ENCODE measurements around the gene RCHY1. TPM values are rescaled to one million over a fixed set of nuclear protein-coding genes. Genes with fewer than 3 reads are reported as not detected.
"Not testable (repeated sequence)": the region's sequence is repeated elsewhere in the genome, so short reads cannot be mapped to it uniquely, and the experiment has no call there.

RCHY1 gene
- total RNA-seq = 10 to 100 TPM; 30.4 to 38.3 (median 34.6) TPM

DNA sequence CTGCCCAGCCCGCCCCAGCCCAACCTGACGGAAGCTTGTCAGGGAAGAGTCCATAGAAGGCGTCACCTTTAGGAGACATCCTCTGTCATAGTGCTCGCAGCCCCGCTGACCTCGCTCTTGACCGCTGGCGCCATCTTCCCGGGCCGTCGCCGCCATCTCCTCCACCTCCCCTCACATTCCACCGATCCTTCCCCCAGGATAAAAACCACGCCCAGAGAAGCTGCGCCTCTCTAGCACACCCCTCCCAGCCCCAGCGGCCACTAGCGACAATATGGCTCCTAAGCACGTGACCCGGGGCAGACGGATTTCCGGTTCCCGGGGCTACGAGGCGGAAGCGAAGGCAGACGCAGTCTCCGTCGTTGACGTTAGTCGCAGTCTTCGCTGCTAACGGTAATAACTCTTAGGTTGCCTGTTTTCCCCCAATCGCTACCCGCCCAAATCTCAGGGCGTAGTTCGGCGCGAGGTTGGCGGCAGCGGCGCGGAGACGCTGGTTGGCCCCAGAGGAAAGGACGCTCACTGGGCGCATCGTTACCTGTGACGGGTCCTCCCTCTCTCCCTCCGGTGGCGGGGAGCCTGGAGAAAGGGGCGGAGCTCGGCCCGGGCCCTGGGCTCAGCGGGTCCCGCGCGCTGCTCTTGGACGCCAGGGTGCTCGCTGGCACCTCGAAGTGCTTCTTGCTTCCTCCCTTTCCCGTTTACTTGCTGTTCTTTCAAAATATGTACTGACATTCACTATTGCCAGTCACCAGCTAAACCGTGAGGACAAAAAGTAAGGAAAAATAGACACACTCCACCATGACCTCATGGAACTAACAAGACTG lies at the start of gene RCHY1, which contains the start of gene THAP6:
RCHY1 (minus strand) TSS at position 273 of the 818 bp plus-strand sequence; CDS start at position 156, 117 bp downstream.
THAP6 (plus strand) TSS at position 343 of the 818 bp plus-strand sequence. CDS start 980 bp downstream, outside the sequence.
- H3K4me1 Mint-ChIP-seq (ENCODE audit: low read depth) = peaks cover 47% of the 10 kb centered on the region
- no peaks in the 10 kb centered on the region for H3K9me3 Mint-ChIP-seq
- H3K27me3 Mint-ChIP-seq (ENCODE audit: low read depth) = no peaks in the 10 kb centered on the region
- ATAC-seq = peak; percentile 95
- H3K4me3 Mint-ChIP-seq = no peak within 1 kb of the TSS
- peak; percentile 83 for DNase-seq
- peaks cover 21% of the 10 kb centered on the region for H3K36me3 Mint-ChIP-seq (ENCODE audit: insufficient read depth)

DNA sequence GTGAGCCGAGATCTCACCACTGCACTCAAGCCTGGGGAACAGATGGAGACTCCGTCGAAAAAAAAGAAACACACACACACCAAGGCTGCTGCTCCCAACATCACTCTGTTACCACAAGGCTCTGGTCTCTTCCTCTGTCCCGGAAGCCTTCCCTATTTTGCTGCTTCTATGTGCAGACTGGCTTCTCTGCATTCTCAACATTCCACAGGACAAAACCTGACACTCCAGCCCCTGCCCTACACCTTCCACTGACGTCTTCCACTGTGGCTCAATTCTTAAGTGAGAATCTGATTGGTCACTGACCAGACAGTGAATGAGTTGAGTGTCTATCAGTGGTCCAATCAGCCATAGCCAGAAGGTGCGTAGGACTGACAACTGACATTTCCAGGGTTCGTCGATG lies 47.6 kb upstream of the RCHY1 start:
- DNase-seq = no peak
- Mint-ChIP-seq H3K4me3 (no peak overlapping the region), H3K27me3 (ENCODE audit: low read depth) (peaks cover 18% of the 10 kb centered on the region), H3K4me1 (ENCODE audit: low read depth) (peaks cover 6% of the 10 kb centered on the region), H3K36me3 (ENCODE audit: insufficient read depth) (no peaks in the 10 kb centered on the region), H3K9me3 (no peaks in the 10 kb centered on the region)
- ATAC-seq = no peak

DNA sequence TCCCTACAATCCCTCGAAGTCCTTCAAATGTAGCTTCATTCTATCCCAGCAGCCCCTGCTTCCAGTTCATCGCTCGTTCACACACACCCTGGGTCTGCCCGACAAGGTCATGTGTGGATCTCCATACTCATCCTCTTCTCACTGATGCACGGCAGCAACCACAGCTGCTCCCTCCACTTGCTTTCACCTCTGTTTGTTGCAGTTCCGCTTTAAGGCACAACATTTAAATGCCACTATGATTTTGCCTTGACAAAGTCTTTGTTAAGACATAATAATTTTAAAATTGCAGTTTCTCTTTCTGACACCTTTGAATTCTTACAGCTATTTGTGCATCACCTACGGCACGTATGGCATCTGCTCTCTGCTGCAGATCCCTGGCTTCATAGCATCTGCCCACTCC lies 43.5 kb upstream of the RCHY1 start:
- no peaks in the 10 kb centered on the region for H3K36me3 Mint-ChIP-seq (ENCODE audit: insufficient read depth)
- no peak for DNase-seq

DNA sequence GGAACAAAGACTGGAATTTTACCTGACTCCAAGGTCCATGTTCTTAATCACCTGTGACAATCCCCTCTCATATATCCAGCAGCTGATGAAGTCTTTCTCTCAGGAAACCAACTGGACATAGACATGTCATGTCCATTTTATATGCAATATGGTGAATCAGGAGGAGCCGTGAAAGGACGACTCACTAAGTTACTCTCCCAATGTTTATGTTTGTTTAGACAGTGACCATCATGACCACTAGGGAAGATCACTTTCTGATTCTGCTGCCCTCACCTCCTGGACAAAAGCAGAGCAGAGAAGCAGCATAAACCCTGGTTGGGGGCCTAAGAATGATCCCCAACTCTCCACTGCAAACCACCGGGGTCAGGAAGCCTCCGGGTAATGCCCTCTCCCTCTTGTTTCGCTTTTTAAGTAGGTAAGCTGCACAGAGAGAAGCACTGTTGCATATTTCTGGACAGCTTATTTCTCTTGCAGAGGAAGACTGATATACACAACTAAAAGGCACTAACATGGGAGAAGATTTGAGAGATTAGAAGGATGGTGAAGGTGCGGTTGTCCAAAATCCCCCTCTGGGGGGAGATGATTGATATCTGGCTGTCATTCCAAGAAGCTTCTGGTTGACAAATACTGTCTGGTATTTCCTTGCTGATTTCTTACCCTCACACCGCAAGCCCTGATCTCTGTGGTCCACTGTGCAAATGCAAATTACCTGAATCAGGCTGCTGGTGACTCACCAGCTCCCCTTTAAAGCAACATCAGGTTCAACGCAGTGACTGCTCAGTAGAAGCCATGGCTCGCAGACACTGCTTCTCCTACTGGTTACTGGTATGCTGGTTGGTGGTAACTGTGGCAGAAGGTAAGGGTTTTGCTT lies 41.3 kb upstream of the RCHY1 start, which contains the start of gene ODAPH:
ODAPH (plus strand) TSS at position 773 of the 871 bp plus-strand sequence; CDS start at position 790, 17 bp downstream.
- Mint-ChIP-seq H3K9me3 (no peaks in the 10 kb centered on the region), H3K4me3 (no peak within 1 kb of the TSS), H3K4me1 (ENCODE audit: low read depth) (peaks cover 6% of the 10 kb centered on the region), H3K36me3 (ENCODE audit: insufficient read depth) (no peaks in the 10 kb centered on the region), H3K27me3 (ENCODE audit: low read depth) (peaks cover 13% of the 10 kb centered on the region)
- DNase-seq = peak; percentile 9
- ATAC-seq = peak; percentile 89 to 95

More for the DNA sequence above, 43.5 kb upstream of the RCHY1 start:
- no peaks in the 10 kb centered on the region for H3K9me3 Mint-ChIP-seq
- peaks cover 13% of the 10 kb centered on the region for H3K27me3 Mint-ChIP-seq (ENCODE audit: low read depth)
- H3K4me3 Mint-ChIP-seq = no peak overlapping the region
- H3K4me1 Mint-ChIP-seq (ENCODE audit: low read depth) = peaks cover 6% of the 10 kb centered on the region
- ATAC-seq = no peak

DNA sequence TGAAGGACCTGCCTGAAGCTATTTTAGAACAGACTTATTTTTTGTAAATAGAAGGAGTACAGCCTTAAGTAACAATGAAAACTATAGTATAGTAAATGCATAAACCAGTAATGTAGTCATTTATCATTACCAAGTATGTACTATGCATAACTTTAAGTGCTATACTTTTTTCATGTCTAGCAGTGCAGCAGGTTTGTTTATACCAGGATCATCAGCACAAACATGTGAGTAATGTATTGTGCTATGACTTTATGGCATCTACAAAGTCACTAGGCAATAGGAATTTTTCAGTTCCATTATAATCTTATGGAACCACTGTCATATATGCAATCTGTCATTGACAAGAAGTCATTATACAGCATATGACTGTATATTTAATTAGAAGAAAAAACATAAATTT lies 38.2 kb upstream of the RCHY1 start:
- Mint-ChIP-seq H3K4me1 (ENCODE audit: low read depth) (peaks cover 6% of the 10 kb centered on the region), H3K4me3 (no peak overlapping the region), H3K36me3 (ENCODE audit: insufficient read depth) (no peaks in the 10 kb centered on the region), H3K9me3 (no peaks in the 10 kb centered on the region), H3K27me3 (ENCODE audit: low read depth) (peaks cover 7% of the 10 kb centered on the region)
- ATAC-seq (no peak), DNase-seq (no peak)

DNA sequence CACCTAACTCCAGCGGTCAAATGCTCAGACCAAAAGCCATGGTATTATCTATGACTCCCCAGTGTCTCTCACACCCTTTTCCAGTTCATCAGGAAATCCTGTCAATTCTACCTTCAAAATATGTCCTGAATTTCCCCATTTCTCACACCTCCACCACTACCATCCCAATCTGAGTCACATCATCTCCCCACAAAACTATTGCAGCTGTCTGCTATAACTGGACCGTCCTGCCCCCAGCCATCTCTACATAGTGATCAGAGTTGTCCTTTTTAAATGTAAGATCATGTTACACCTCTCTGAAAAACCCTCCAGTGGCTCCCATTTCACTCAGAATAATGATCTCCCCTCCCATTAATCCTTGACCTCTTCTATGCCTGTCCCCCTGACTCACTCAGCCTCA lies 34.8 kb upstream of the RCHY1 start:
- Mint-ChIP-seq H3K27me3 (ENCODE audit: low read depth) (no peaks in the 10 kb centered on the region), H3K36me3 (ENCODE audit: insufficient read depth) (peaks cover 3% of the 10 kb centered on the region), H3K4me3 (no peak overlapping the region), H3K4me1 (ENCODE audit: low read depth) (no peaks in the 10 kb centered on the region), H3K9me3 (no peaks in the 10 kb centered on the region)
- ATAC-seq (no peak), DNase-seq (no peak)

DNA sequence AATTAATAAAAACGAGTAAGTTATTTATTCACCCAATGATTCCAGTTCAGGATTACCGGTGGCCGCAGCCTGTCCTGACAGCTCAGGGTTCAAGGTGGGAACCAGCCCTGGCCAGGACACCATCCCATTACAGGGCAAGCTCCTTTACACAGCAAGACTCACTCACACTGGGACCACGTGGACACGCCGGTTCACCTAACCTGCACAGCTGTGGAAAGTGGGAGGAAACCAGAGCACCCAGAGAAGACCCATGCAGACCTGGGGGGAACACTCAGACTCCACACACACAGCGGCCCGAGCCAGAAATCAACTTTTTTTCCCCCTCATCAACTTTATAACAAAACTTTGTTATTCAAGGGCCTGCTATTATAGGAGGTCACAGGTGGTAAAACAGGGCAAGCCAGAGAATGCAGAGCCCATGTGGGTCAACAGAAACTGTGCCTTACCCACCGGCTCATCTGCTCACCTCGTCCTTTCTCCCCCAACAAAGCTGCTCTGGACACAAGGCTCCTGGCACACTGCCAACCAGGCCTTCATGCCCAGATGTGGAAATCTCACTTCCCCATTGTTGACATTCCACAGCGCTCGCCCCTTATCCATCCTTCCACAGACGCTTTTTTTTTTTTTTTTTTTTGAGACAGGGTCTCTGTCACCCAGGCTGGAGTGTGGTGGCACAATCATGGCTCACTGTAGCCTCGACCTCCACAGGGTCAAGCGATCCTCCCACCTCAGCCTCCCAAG lies 33.6 kb upstream of the RCHY1 start:
- DNase-seq (no peak), ATAC-seq (no peak)
- no peaks in the 10 kb centered on the region for H3K4me1 Mint-ChIP-seq (ENCODE audit: low read depth)
- H3K36me3 Mint-ChIP-seq (ENCODE audit: insufficient read depth) = peaks cover 10% of the 10 kb centered on the region
- no peaks in the 10 kb centered on the region for H3K9me3 Mint-ChIP-seq
- H3K27me3 Mint-ChIP-seq (ENCODE audit: low read depth) = no peaks in the 10 kb centered on the region
- no peak overlapping the region for H3K4me3 Mint-ChIP-seq

DNA sequence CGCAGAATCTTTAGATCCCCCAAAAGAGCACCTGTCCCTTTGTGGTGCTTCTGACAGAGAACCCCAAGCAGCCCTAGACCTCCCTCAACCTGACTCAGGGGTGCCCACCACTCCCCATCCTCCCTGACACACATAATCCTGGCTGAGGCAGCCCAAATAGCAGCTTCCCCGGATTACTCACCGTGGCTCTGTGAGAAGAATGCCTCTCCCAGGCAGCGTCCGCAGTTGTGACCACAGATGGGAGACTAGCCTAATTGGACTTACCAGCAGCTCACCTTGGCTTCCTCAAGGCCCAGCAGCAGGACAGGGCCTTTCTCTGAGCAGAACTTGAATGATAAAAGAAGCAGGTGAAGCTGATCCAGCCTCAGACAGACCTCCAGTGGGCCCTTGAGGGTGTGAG lies 31.3 kb upstream of the RCHY1 start:
- H3K27me3 Mint-ChIP-seq (ENCODE audit: low read depth) = no peaks in the 10 kb centered on the region
- H3K4me3 Mint-ChIP-seq = no peak overlapping the region
- peaks cover 14% of the 10 kb centered on the region for H3K36me3 Mint-ChIP-seq (ENCODE audit: insufficient read depth)
- no peaks in the 10 kb centered on the region for H3K9me3 Mint-ChIP-seq
- no peak for DNase-seq
- ATAC-seq = no peak
- no peaks in the 10 kb centered on the region for H3K4me1 Mint-ChIP-seq (ENCODE audit: low read depth)

DNA sequence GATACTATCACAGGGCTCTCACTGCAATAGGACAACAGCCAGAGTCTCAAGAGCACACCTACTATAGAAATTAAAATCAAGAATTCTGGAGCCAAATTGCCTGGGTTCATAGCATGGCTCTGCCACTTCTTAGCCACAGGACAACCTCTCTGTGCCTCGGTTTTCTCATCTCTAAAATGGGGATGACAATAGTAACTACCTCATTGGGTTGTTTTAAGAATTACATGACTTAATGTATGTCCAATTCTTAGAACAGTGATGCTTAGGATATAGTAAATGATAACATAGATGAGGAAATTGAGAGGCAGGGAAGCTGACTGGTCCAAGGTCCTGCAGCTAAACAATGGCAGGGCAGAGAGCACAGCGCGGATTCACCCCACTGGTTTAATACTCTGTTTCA lies 30.7 kb upstream of the RCHY1 start:
- no peaks in the 10 kb centered on the region for H3K4me1 Mint-ChIP-seq (ENCODE audit: low read depth)
- no peak overlapping the region for H3K4me3 Mint-ChIP-seq
- H3K9me3 Mint-ChIP-seq = no peaks in the 10 kb centered on the region
- DNase-seq (no peak), ATAC-seq (no peak)
- H3K27me3 Mint-ChIP-seq (ENCODE audit: low read depth) = no peaks in the 10 kb centered on the region
- peaks cover 18% of the 10 kb centered on the region for H3K36me3 Mint-ChIP-seq (ENCODE audit: insufficient read depth)

DNA sequence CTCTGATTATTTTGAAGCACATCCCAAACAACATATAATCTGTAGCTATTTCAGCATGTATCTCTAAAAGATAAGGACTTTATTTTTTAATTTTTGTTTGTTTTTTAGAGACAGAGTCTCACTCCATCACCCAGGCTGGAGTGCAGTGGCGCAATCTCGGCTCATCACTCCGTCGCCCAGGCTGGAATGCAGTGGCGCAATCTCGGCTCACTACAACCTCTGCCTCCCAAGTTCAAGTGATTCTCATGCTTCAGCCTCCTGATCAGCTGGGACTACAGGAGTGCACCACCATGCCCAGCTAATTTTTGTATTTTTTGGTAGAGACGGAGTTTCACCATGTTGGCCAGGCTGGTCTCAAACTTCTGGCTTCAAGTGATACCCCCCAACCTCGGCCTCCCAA lies 30.0 kb upstream of the RCHY1 start:
- not testable (repeated sequence) for H3K27me3 Mint-ChIP-seq (ENCODE audit: low read depth); H3K9me3 Mint-ChIP-seq; ATAC-seq; DNase-seq; H3K4me3 Mint-ChIP-seq; H3K4me1 Mint-ChIP-seq (ENCODE audit: low read depth)
- H3K36me3 Mint-ChIP-seq (ENCODE audit: insufficient read depth) = peaks cover 23% of the 10 kb centered on the region

DNA sequence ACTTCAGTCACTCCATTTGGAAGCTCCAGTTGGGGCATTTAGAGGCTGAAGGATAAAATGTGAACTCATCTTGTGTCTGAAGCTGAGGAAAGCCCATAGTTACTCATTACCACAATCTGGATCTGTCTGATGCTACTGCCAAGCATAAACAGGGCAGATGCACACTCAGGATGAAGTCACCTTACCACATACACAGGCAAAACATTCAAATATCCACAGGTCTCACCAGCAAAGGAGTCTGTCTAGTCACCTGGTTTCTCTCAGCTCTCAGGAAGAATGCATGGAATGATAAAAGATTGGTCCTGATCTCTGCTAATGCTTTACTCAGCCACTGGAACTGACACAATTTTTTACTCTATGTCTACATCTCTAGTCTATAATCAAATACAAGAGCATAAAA lies 28.6 kb upstream of the RCHY1 start:
- Mint-ChIP-seq H3K4me3 (no peak overlapping the region), H3K36me3 (ENCODE audit: insufficient read depth) (peaks cover 24% of the 10 kb centered on the region)
- ATAC-seq = peak; percentile 37 to 58

DNA sequence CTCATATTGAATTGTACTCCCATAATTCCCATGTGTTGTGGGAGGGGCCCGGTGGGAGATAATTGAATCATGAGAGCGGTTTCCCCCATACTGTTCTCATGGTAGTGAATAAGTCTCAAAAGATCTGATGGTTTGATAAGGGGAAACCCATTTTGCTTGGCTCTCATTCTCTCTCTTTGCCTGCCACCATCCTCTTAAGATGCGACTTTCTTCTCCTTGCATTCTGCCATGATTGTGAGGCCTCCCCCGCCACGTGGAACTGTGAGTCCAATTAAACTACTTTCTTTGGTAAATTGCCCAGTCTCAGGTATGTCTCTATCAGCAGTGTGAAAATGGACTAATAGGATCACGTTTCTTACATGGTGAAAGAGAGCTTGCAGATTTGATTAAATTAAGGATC lies 23.1 kb upstream of the RCHY1 start:
- peaks cover 29% of the 10 kb centered on the region for H3K36me3 Mint-ChIP-seq (ENCODE audit: insufficient read depth)
- DNase-seq; H3K4me3 Mint-ChIP-seq; H3K27me3 Mint-ChIP-seq (ENCODE audit: low read depth); H3K9me3 Mint-ChIP-seq; ATAC-seq; H3K4me1 Mint-ChIP-seq (ENCODE audit: low read depth): not testable (repeated sequence)

More for the DNA sequence above, 28.6 kb upstream of the RCHY1 start:
- no peaks in the 10 kb centered on the region for H3K4me1 Mint-ChIP-seq (ENCODE audit: low read depth)
- H3K27me3 Mint-ChIP-seq (ENCODE audit: low read depth) = no peaks in the 10 kb centered on the region
- no peak for DNase-seq
- no peaks in the 10 kb centered on the region for H3K9me3 Mint-ChIP-seq

DNA sequence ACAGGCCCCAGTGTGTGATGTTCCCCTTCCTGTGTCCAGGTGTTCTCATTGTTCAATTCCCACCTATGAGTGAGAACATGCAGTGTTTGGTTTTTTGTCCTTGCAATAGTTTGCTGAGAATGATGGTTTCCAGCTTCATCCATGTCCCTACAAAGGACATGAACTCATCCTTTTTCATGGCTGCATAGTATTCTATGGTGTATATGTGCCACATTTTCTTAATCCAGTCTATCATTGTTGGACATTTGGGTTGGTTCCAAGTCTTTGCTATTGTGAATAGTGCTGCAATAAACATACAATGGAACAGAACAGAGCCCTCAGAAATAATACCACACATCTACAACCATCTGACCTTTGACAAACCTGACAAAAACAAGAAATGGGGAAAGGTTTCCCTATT lies 19.7 kb upstream of the RCHY1 start:
- H3K4me1 Mint-ChIP-seq (ENCODE audit: low read depth); ATAC-seq; H3K27me3 Mint-ChIP-seq (ENCODE audit: low read depth); H3K4me3 Mint-ChIP-seq; DNase-seq: not testable (repeated sequence)
- Mint-ChIP-seq H3K9me3 (peaks cover 15% of the 10 kb centered on the region), H3K36me3 (ENCODE audit: insufficient read depth) (peaks cover 37% of the 10 kb centered on the region)

DNA sequence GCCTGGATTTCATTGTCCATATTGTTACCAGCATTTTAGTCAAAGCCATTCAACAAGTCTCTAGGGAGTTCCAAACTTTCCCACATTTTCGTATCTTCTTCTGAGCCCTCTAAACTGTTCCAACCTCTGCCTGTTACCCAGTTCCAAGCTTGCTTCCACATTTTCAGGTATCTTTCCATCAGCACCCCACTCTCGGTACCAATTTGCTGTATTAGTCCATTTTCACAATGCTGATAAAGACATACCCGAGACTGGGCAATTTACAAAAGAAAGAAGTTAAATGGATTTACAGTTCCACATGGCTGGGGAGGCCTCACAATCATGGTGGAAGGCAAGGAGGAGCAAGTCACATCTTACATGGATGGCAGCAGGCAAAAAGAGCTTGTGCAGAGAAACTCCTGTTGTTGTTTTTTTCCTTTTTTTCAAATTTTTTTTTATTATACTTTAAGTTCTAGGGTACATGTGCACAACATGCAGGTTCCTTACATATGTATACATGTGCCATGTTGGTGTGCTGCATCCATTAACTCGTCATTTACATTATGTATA lies 19.2 kb upstream of the RCHY1 start:
- Mint-ChIP-seq H3K36me3 (ENCODE audit: insufficient read depth) (peaks cover 37% of the 10 kb centered on the region), H3K9me3 (peaks cover 15% of the 10 kb centered on the region)
- not testable (repeated sequence) for ATAC-seq; H3K27me3 Mint-ChIP-seq (ENCODE audit: low read depth); H3K4me1 Mint-ChIP-seq (ENCODE audit: low read depth); DNase-seq; H3K4me3 Mint-ChIP-seq

All from activated T-cell treated with anti-CD3 and anti-CD28 coated beads, Interleukin-2, amount 50 U/mL, for 4 hours (primary cell).